Activated T-helper 2 cell treated with anti-CD3 and anti-CD28 coated beads, Interferon-gamma antibody, Interleukin-2, Interleukin-4, amounts not matched to agents 10 μg/mL and 5 μg/mL and 100 μg/mL, durations not matched to agents 14 hours and 24 hours and 36 hours (primary cell): ENCODE data around the gene AKR1D1. TPM values are rescaled to one million over a fixed set of nuclear protein-coding genes. Genes with fewer than 3 reads are reported as not detected.
"Not testable (repeated sequence)": the region's sequence is repeated elsewhere in the genome, so short reads cannot be mapped to it uniquely, and the experiment has no call there.

ENCODE experiments used
- DNase-seq: peaks from one replicate; pipeline ENCODE4 v3.0.0; 2021; ENCODE audit warnings: low spot score
- H3K27ac Mint-ChIP-seq: one replicate; pipeline ENCODE4 v1.8.0; 2021; ENCODE audit warnings: mixed read lengths
- H3K27me3 Mint-ChIP-seq: one replicate; pipeline ENCODE4 v1.8.0; 2021; ENCODE audit warnings: low read depth, mixed read lengths
- H3K36me3 Mint-ChIP-seq: one replicate; pipeline ENCODE4 v1.8.0; 2021; ENCODE audit warnings: low read depth, mixed read lengths
- H3K4me1 Mint-ChIP-seq: one replicate; pipeline ENCODE4 v1.8.0; 2021; ENCODE audit warnings: low read depth, mixed read lengths
- H3K4me3 Mint-ChIP-seq: one replicate; pipeline ENCODE4 v1.8.0; 2021; ENCODE audit warnings: low read depth, mild to moderate bottlenecking, moderate library complexity, mixed read lengths
- H3K9me3 Mint-ChIP-seq: one replicate; pipeline ENCODE4 v1.8.0; 2021; ENCODE audit warnings: mixed read lengths
- intact Hi-C: fragments of 100-400 bp; cut with micrococcal nuclease; formaldehyde crosslinking; loops from one replicate; pipeline ENCODE4 v1.15.1; 2023
- total RNA-seq: library from RNA; stranded (reverse); gene quantifications from 2 replicates; pipeline ENCODE4 v1.2.3, GENCODE V29; 2022

AKR1D1 gene
- total RNA-seq, 1 donor from 2014 or later, result not detected

GRCh38 chr7:138077809-138078208 lies 1.6 kb downstream of the AKR1D1 start:
- intact Hi-C loops, result no loop called here
- no peak overlapping the region for H3K4me3 Mint-ChIP-seq
- no peak overlapping the region for H3K27ac Mint-ChIP-seq

GRCh38 chr7:138079137-138079536 lies 2.9 kb downstream of the AKR1D1 start:
- peaks cover 2% of the 10 kb centered on the region for H3K27me3 Mint-ChIP-seq
- H3K9me3 Mint-ChIP-seq, result no peaks in the 10 kb centered on the region
- no peak overlapping the region for H3K4me3 Mint-ChIP-seq
- H3K36me3 Mint-ChIP-seq, result no peaks in the 10 kb centered on the region
- intact Hi-C loops, result no loop called here
- no peaks in the 10 kb centered on the region for H3K4me1 Mint-ChIP-seq
- no peak overlapping the region for H3K27ac Mint-ChIP-seq
- DNase-seq, result no peak

More at GRCh38 chr7:138077809-138078208, 1.6 kb downstream of the AKR1D1 start:
- Mint-ChIP-seq H3K27me3 (peaks cover 2% of the 10 kb centered on the region), H3K4me1 (no peaks in the 10 kb centered on the region), H3K9me3 (no peaks in the 10 kb centered on the region), H3K36me3 (no peaks in the 10 kb centered on the region)
- DNase-seq, result no peak

- DNase-seq, result no peak
These were observed 5.6 kb downstream of the AKR1D1 start for GRCh38 chr7:138081868-138082267.

GRCh38 chr7:138083859-138084258 lies 7.6 kb downstream of the AKR1D1 start:
- H3K4me3 Mint-ChIP-seq, result no peak overlapping the region

More at GRCh38 chr7:138081868-138082267, 5.6 kb downstream of the AKR1D1 start:
- no peaks in the 10 kb centered on the region for H3K36me3 Mint-ChIP-seq
- H3K27me3 Mint-ChIP-seq, result no peaks in the 10 kb centered on the region
- H3K4me1 Mint-ChIP-seq, result no peaks in the 10 kb centered on the region
- H3K4me3 Mint-ChIP-seq, result no peak overlapping the region
- no peak overlapping the region for H3K27ac Mint-ChIP-seq
- no peaks in the 10 kb centered on the region for H3K9me3 Mint-ChIP-seq
- intact Hi-C loops, result no loop called here

GRCh38 chr7:138086563-138087270 lies 10.5 kb downstream of the AKR1D1 start:
- DNase-seq, result no peak
- Mint-ChIP-seq H3K9me3 (no peaks in the 10 kb centered on the region), H3K4me1 (no peaks in the 10 kb centered on the region), H3K27ac (no peak overlapping the region), H3K36me3 (no peaks in the 10 kb centered on the region), H3K27me3 (no peaks in the 10 kb centered on the region), H3K4me3 (no peak overlapping the region)
- intact Hi-C loops, result no loop called here

More at GRCh38 chr7:138083859-138084258, 7.6 kb downstream of the AKR1D1 start:
- Mint-ChIP-seq H3K9me3 (no peaks in the 10 kb centered on the region), H3K4me1 (no peaks in the 10 kb centered on the region), H3K36me3 (no peaks in the 10 kb centered on the region), H3K27me3 (no peaks in the 10 kb centered on the region), H3K27ac (no peak overlapping the region)
- intact Hi-C loops, result no loop called here
- DNase-seq, result no peak

GRCh38 chr7:138089080-138089901 lies 13.0 kb downstream of the AKR1D1 start:
- Mint-ChIP-seq H3K36me3 (no peaks in the 10 kb centered on the region), H3K27ac (no peak overlapping the region), H3K9me3 (no peaks in the 10 kb centered on the region), H3K27me3 (no peaks in the 10 kb centered on the region), H3K4me1 (no peaks in the 10 kb centered on the region), H3K4me3 (no peak overlapping the region)
- intact Hi-C loops, result no loop called here
- DNase-seq, result no peak

GRCh38 chr7:138091032-138091431 lies 14.8 kb downstream of the AKR1D1 start:
- H3K9me3 Mint-ChIP-seq, result no peaks in the 10 kb centered on the region
- intact Hi-C loops, result no loop called here
- no peak overlapping the region for H3K27ac Mint-ChIP-seq
- H3K27me3 Mint-ChIP-seq, result no peaks in the 10 kb centered on the region
- H3K4me3 Mint-ChIP-seq, result no peak overlapping the region
- H3K4me1 Mint-ChIP-seq, result no peaks in the 10 kb centered on the region
- no peak for DNase-seq
- H3K36me3 Mint-ChIP-seq, result no peaks in the 10 kb centered on the region

- DNase-seq, H3K36me3 Mint-ChIP-seq, H3K9me3 Mint-ChIP-seq, H3K27ac Mint-ChIP-seq, H3K4me1 Mint-ChIP-seq, H3K27me3 Mint-ChIP-seq, intact Hi-C loops, H3K4me3 Mint-ChIP-seq: not testable (repeated sequence)
These were observed 15.6 kb downstream of the AKR1D1 start for GRCh38 chr7:138091840-138092239.

GRCh38 chr7:138092486-138093028 lies 16.3 kb downstream of the AKR1D1 start:
- no peak overlapping the region for H3K27ac Mint-ChIP-seq
- no peaks in the 10 kb centered on the region for H3K9me3 Mint-ChIP-seq
- H3K27me3 Mint-ChIP-seq, result no peaks in the 10 kb centered on the region

GRCh38 chr7:138095972-138096935 lies 20.0 kb downstream of the AKR1D1 start:
- Mint-ChIP-seq H3K27me3 (no peaks in the 10 kb centered on the region), H3K9me3 (no peaks in the 10 kb centered on the region), H3K4me3 (no peak overlapping the region), H3K27ac (no peak overlapping the region), H3K36me3 (no peaks in the 10 kb centered on the region), H3K4me1 (no peaks in the 10 kb centered on the region)
- no peak for DNase-seq
- intact Hi-C loops, result no loop called here

More at GRCh38 chr7:138092486-138093028, 16.3 kb downstream of the AKR1D1 start:
- intact Hi-C loops, result no loop called here
- H3K36me3 Mint-ChIP-seq, result no peaks in the 10 kb centered on the region
- H3K4me1 Mint-ChIP-seq, result no peaks in the 10 kb centered on the region
- DNase-seq, result no peak
- H3K4me3 Mint-ChIP-seq, result no peak overlapping the region

- intact Hi-C loops, result no loop called here
- H3K4me1 Mint-ChIP-seq, result no peaks in the 10 kb centered on the region
- no peak for DNase-seq
- H3K36me3 Mint-ChIP-seq, result no peaks in the 10 kb centered on the region
- H3K9me3 Mint-ChIP-seq, result no peaks in the 10 kb centered on the region
- H3K27me3 Mint-ChIP-seq, result no peaks in the 10 kb centered on the region
- no peak overlapping the region for H3K27ac Mint-ChIP-seq
- no peak overlapping the region for H3K4me3 Mint-ChIP-seq
These were observed 20.9 kb downstream of the AKR1D1 start for GRCh38 chr7:138097064-138097741.

- intact Hi-C loops, result no loop called here
- Mint-ChIP-seq H3K9me3 (no peaks in the 10 kb centered on the region), H3K27me3 (no peaks in the 10 kb centered on the region), H3K4me3 (no peak overlapping the region), H3K36me3 (no peaks in the 10 kb centered on the region), H3K27ac (no peak overlapping the region), H3K4me1 (no peaks in the 10 kb centered on the region)
- no peak for DNase-seq
These were observed 23.6 kb downstream of the AKR1D1 start for GRCh38 chr7:138099813-138100212.
